ENCODE data around the gene NACA. TPM values are rescaled to one million over a fixed set of nuclear protein-coding genes. Genes with fewer than 3 reads are reported as not detected.

The NACA gene
- total and polyA plus RNA-seq, 4 donors: 575 to 2,977 (median 1,095) TPM

- no peak overlapping the region for H3K4me3 ChIP-seq (ENCODE audit: low read length in 2 of 2)
- H3K9me3 ChIP-seq (ENCODE audit: control insufficient read depth, low read length): no peaks in the 10 kb centered on the region
- no peak overlapping the region for H3K27ac ChIP-seq (ENCODE audit: low read depth in 1 of 2, low read length in 2 of 2)
- no peaks in the 10 kb centered on the region for H3K27me3 ChIP-seq (ENCODE audit: control insufficient read depth in 1 of 2, insufficient read depth in 2 of 2, low read length in 1 of 2)
- no peak for DNase-seq
- intact Hi-C loops (cut with DNase I): no loop called here
- 71 to 77% methylated on average over 10 to 11 of the region's 11 CpGs for WGBS, 2 donors
- no peak for ATAC-seq (ENCODE audit: low FRiP score)
- H3K36me3 ChIP-seq (ENCODE audit: control insufficient read depth in 1 of 2, insufficient read depth in 2 of 2, low read length in 1 of 2): no peaks in the 10 kb centered on the region
- H3K4me1 ChIP-seq (ENCODE audit: control insufficient read depth in 1 of 2, insufficient read depth in 2 of 2, low read length in 2 of 2): no peaks in the 10 kb centered on the region
Measured at GRCh38 chr12:56676851-56677580, 48.1 kb downstream of the NACA start.

DNA sequence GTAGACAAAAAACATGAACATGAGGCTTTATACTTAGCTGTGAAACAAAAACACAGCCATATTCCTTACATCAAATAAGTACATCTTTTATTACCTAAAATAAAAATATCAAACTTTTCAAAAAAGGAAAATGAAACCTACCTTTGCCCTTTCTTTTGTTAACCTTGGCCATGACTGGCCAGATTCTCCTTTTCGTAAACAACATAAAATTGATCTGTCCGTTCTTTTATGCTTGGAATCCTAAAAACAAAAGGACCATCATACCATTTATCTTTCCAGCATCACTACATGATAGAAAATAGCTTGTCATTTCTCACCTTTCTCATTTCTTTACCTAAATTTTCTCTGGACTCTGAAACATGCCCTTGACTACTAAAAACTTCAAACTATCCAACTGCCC lies 53.5 kb downstream of the NACA start:
- H3K27ac ChIP-seq (ENCODE audit: low read depth in 1 of 2, low read length in 2 of 2): no peak overlapping the region
- intact Hi-C loops (cut with DNase I): no loop called here
- ATAC-seq (ENCODE audit: low FRiP score): no peak
- H3K27me3 ChIP-seq (ENCODE audit: control insufficient read depth in 1 of 2, insufficient read depth in 2 of 2, low read length in 1 of 2): no peaks in the 10 kb centered on the region
- 75 to 91% methylated on average over 2 of the region's 2 CpGs for WGBS, 2 donors
- no peaks in the 10 kb centered on the region for H3K4me1 ChIP-seq (ENCODE audit: control insufficient read depth in 1 of 2, insufficient read depth in 2 of 2, low read length in 2 of 2)
- no peak overlapping the region for H3K4me3 ChIP-seq (ENCODE audit: low read length in 2 of 2)
- DNase-seq: no peak
- H3K9me3 ChIP-seq (ENCODE audit: control insufficient read depth, low read length): no peaks in the 10 kb centered on the region
- peaks cover 6 to 7% of the 10 kb centered on the region in 2 donors for H3K36me3 ChIP-seq (ENCODE audit: control insufficient read depth in 1 of 2, insufficient read depth in 2 of 2, low read length in 1 of 2)

DNA sequence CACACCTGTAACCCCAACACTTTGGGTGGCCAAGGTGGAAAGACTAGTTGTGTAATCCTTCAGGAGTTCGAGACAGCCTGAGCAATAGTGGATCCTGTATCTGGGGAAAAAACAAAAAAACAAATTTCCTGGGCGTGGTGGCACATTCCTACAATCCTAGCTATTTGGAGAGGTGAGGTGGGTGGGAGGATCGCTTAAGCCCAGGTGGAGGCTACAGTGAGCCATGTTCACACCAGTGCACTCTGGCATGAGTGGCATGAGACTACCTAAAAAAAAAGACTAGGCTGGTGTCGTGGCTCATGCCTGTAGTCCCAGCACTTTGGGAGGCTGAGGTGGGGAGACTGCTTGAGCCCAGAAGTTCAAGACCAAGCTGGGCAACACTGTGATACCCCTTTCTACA lies 54.3 kb downstream of the NACA start:
- H3K4me1 ChIP-seq (ENCODE audit: control insufficient read depth in 1 of 2, insufficient read depth in 2 of 2, low read length in 2 of 2): no peaks in the 10 kb centered on the region

DNA sequence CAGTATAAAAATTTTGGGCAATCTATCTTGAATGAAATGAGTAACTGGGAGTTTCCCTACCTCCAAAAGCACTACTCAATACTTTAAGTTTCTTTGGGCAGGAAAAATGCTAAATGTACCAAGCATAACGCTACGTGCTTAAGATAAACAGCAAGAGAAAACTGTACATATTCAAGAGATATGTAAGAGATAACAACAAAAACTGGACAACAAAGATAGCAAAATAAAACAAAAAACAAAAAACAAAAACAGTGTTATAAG lies 57.0 kb downstream of the NACA start:
- no peak for DNase-seq
- no peak overlapping the region for H3K4me3 ChIP-seq (ENCODE audit: low read length in 2 of 2)
- H3K4me1 ChIP-seq (ENCODE audit: control insufficient read depth in 1 of 2, insufficient read depth in 2 of 2, low read length in 2 of 2): no peaks in the 10 kb centered on the region
- H3K27me3 ChIP-seq (ENCODE audit: control insufficient read depth in 1 of 2, insufficient read depth in 2 of 2, low read length in 1 of 2): no peaks in the 10 kb centered on the region
- no peak overlapping the region for H3K27ac ChIP-seq (ENCODE audit: low read depth in 1 of 2, low read length in 2 of 2)
- peaks cover 7 to 9% of the 10 kb centered on the region in 2 donors for H3K36me3 ChIP-seq (ENCODE audit: control insufficient read depth in 1 of 2, insufficient read depth in 2 of 2, low read length in 1 of 2)
- WGBS, 2 donors: 79 to 81% methylated on average over 2 of the region's 2 CpGs
- no peaks in the 10 kb centered on the region for H3K9me3 ChIP-seq (ENCODE audit: control insufficient read depth, low read length)
- intact Hi-C loops (cut with DNase I): no loop called here
- no peak for ATAC-seq (ENCODE audit: low FRiP score)

More for the DNA sequence above, 54.3 kb downstream of the NACA start:
- no peaks in the 10 kb centered on the region for H3K9me3 ChIP-seq (ENCODE audit: control insufficient read depth, low read length)
- peaks cover 6 to 7% of the 10 kb centered on the region in 2 donors for H3K36me3 ChIP-seq (ENCODE audit: control insufficient read depth in 1 of 2, insufficient read depth in 2 of 2, low read length in 1 of 2)
- DNase-seq (no peak), ATAC-seq (ENCODE audit: low FRiP score) (no peak)
- H3K27me3 ChIP-seq (ENCODE audit: control insufficient read depth in 1 of 2, insufficient read depth in 2 of 2, low read length in 1 of 2): no peaks in the 10 kb centered on the region
- H3K4me3 ChIP-seq (ENCODE audit: low read length in 2 of 2): no peak overlapping the region
- WGBS, 2 donors: 78 to 82% methylated on average over 4 of the region's 4 CpGs
- intact Hi-C loops (cut with DNase I): no loop called here
- no peak overlapping the region for H3K27ac ChIP-seq (ENCODE audit: low read depth in 1 of 2, low read length in 2 of 2)

Other genes starting within 250 kb of the NACA start
- gene GLS2, start 237.1 kb downstream of the NACA start, total RNA-seq: 1 to 10 TPM in 1 of 2 donors, under 1 TPM in 1; 0.58 to 1.5 TPM
- 1 to 10 TPM; 1.0 to 1.4 TPM for gene GLS2, start 237.1 kb downstream of the NACA start, polyA plus RNA-seq
- 10 to 100 TPM; 67.4 to 72.0 TPM for gene RBMS2, start 203.5 kb downstream of the NACA start, total RNA-seq
- gene RBMS2, start 203.5 kb downstream of the NACA start, polyA plus RNA-seq: 10 to 100 TPM; 12.5 to 18.2 TPM
- 100 to 1,000 TPM in 1 of 2 donors, 10 to 100 TPM in 1; 89.3 to 130 TPM for gene BAZ2A, start 95.0 kb downstream of the NACA start, total RNA-seq
- gene BAZ2A, start 95.0 kb downstream of the NACA start, polyA plus RNA-seq: 10 to 100 TPM; 15.2 to 35.2 TPM
- gene ATP5F1B, start 79.3 kb downstream of the NACA start, total RNA-seq: 100 to 1,000 TPM; 216 to 262 TPM
- gene ATP5F1B, start 79.3 kb downstream of the NACA start, polyA plus RNA-seq: 100 to 1,000 TPM; 289 to 327 TPM
- gene PTGES3, start 37.0 kb downstream of the NACA start, total RNA-seq: 100 to 1,000 TPM; 148 to 153 TPM
- gene PTGES3, start 37.0 kb downstream of the NACA start, polyA plus RNA-seq: 100 to 1,000 TPM; 142 to 221 TPM
- 1 to 10 TPM; 3.2 to 4.6 TPM for gene PRIM1, start 27.0 kb upstream of the NACA start, total RNA-seq
- 1 to 10 TPM; 1.9 to 2.4 TPM for gene PRIM1, start 27.0 kb upstream of the NACA start, polyA plus RNA-seq
- gene HSD17B6, start 38.0 kb upstream of the NACA start, total RNA-seq: 1 to 10 TPM in 1 of 2 donors, under 1 TPM in 1; 0.66 to 3.3 TPM
- gene HSD17B6, start 38.0 kb upstream of the NACA start, polyA plus RNA-seq: 1 to 10 TPM in 1 of 2 donors, not detected in 1; 1.9 TPM
- gene SDR9C7, start 209.1 kb upstream of the NACA start, total RNA-seq: under 1 TPM in 1 of 2 donors, not detected in 1; 0.48 TPM
- gene SDR9C7, start 209.1 kb upstream of the NACA start, polyA plus RNA-seq: under 1 TPM in 1 of 2 donors, not detected in 1; 0.18 TPM
- under 1 TPM; 0.42 to 0.75 TPM for gene RDH16, start 232.3 kb upstream of the NACA start, total RNA-seq
- gene RDH16, start 232.3 kb upstream of the NACA start, polyA plus RNA-seq: under 1 TPM; 0.23 to 0.50 TPM

Measured in aorta (tissue), 5 donors.